PFSK-1 (cell line): ENCODE results near the gene EEF1G.

Experiments
- FOXP2 ChIP-seq: optimal IDR thresholded peaks from 2 replicates; pipeline ENCODE3; 2011; ENCODE audit warnings: borderline replicate concordance, control low read depth, inconsistent platforms; ENCODE audit not compliant: insufficient read depth; ENCODE audit errors: extremely low read length, extremely low read depth
- POLR2AphosphoS5 ChIP-seq: IDR thresholded peaks from 2 replicates; pipeline ENCODE4 v1.6.1; 2012; ENCODE audit warnings: low read depth, mild to moderate bottlenecking, control low read depth, low read length, moderate library complexity
- REST ChIP-seq, 2 experiments: IDR thresholded peaks; 2 replicates each; pipeline versions ENCODE4 v1.6.1 to v1.8.0; 2011 to 2012; ENCODE audit warnings: low read depth in 2 of 2, low read length in 2 of 2, control low read depth in 1 of 2, inconsistent platforms in 1 of 2, mild to moderate bottlenecking in 1 of 2, moderate library complexity in 1 of 2; ENCODE audit not compliant: insufficient read depth in 1 of 2
- SIN3A ChIP-seq: IDR thresholded peaks from 2 replicates; pipeline ENCODE4 v1.6.1; 2012; ENCODE audit warnings: mild to moderate bottlenecking, low read length, moderate library complexity, borderline replicate concordance; ENCODE audit not compliant: insufficient read depth
- TAF1 ChIP-seq: IDR thresholded peaks from 2 replicates; pipeline ENCODE4 v1.6.1; 2012; ENCODE audit warnings: low read length, control low read depth, borderline replicate concordance; ENCODE audit not compliant: insufficient read depth

GRCh38 chr11:62603776-62604299 is 30.1 kb upstream of the EEF1G start:
- no peak for TF ChIP-seq TAF1
- TF ChIP-seq REST (IDR thresholded peaks at IDR 0.05; ENCODE audit: insufficient read depth in 1 of 2, low read depth in 2 of 2, low read length in 2 of 2), result no peak
- no peak for TF ChIP-seq POLR2AphosphoS5
- no peak for TF ChIP-seq SIN3A
- no peak for TF ChIP-seq FOXP2
